Breast epithelium (tissue), 4 donors: ENCODE results near the gene IER5L. TPM values are rescaled to one million over a fixed set of nuclear protein-coding genes. Genes with fewer than 3 reads are reported as not detected.
A peak's percentile ranks its signal among the peaks of the same experiment; 100 is the strongest.

Experiments used
- DNase-seq, 2 donors: peaks; one replicate each; pipeline ENCODE4 v3.0.0-alpha.2; 2019; ENCODE audit warnings: low spot score in 2 of 2
- H3K27ac ChIP-seq, 2 donors: fragments of 200-600 bp; sonication (generic) in 1 of 2; one replicate each; pipeline ENCODE4 v1.5.1; 2016 to 2019; ENCODE audit warnings: mild to moderate bottlenecking in 1 of 2
- H3K27me3 ChIP-seq, 2 donors: fragments of 200-600 bp; sonication (generic) in 1 of 2; one replicate each; pipeline versions ENCODE4 v1.5.1 to v1.6.0; 2017 to 2019; ENCODE audit warnings: control low read depth in 1 of 2, mild to moderate bottlenecking in 1 of 2
- H3K36me3 ChIP-seq: fragments of 200-600 bp; one replicate; pipeline ENCODE4 v1.5.1; 2019
- H3K4me1 ChIP-seq, 2 donors: fragments of 200-600 bp; sonication (generic); one replicate each; pipeline ENCODE4 v1.5.1; 2016 to 2019; ENCODE audit warnings: control low read depth in 1 of 2
- H3K4me3 ChIP-seq, 3 donors: fragments of 200-600 bp; sonication (generic); 1 replicate in 2 of 3; 2 replicates in 1 of 3; pipeline ENCODE4 v1.5.1; 2016 to 2019; ENCODE audit warnings: mild to moderate bottlenecking in 3 of 3, moderate library complexity in 2 of 3
- H3K9me3 ChIP-seq, 2 donors: fragments of 200-600 bp; sonication (generic) in 1 of 2; one replicate each; pipeline ENCODE4 v1.5.1; 2016 to 2019; ENCODE audit warnings: control low read depth in 1 of 2
- POLR2A ChIP-seq: fragments of 450-650 bp; IDR thresholded peaks from one replicate; pipeline ENCODE4 v1.6.1; 2016; ENCODE audit warnings: antibody characterized with exemption, mild to moderate bottlenecking, moderate library complexity
- POLR2AphosphoS5 ChIP-seq, 3 donors: sonication (generic); formaldehyde crosslinking; IDR thresholded peaks; one replicate each; pipeline ENCODE4 v1.6.1; 2017; ENCODE audit warnings: antibody characterized with exemption in 3 of 3
- intact Hi-C: fragments of 100-400 bp; cut with DNase I; formaldehyde crosslinking; loops from one replicate; pipeline ENCODE4 v1.15.1; 2023; ENCODE audit warnings: low total_unique reads
- total RNA-seq, 3 donors: library from RNA; depleted of rRNA; stranded (reverse); fragments of >200 nt; gene quantifications; one replicate each; pipeline ENCODE4 v1.1.0, GENCODE V29; 2016
- TF ChIP-seq, protein P1 (sequence below), 3 donors: fragments of 450-650 bp; IDR thresholded peaks; one replicate each; pipeline ENCODE4 v1.5.1; 2016 to 2017; ENCODE audit warnings: antibody characterized with exemption in 3 of 3, mild to moderate bottlenecking in 3 of 3, moderate library complexity in 3 of 3

The IER5L gene
- total RNA-seq, 3 donors from 2014 or later: 4.3 to 18.4 (median 18.1) TPM

DNA sequence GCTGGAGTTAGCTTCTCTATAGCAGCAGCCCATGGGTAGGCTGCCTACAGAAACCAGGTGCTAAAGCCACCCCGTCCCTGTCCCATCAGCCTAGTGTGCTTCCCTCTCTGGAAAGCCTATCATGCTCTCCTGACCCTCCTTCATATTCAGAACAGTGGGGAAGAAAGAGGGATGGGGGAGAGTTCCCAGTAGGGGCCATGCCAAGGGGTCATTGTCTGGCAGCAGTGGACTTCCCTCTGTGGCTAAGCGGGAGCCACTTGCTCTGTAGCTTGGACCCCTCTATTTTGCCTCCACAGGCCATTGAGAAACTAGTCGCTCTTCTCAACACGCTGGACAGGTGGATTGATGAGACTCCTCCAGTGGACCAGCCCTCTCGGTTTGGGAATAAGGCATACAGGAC, 49.4 kb downstream of the IER5L start:
- H3K4me3 ChIP-seq: no peak overlapping the region
- no peaks in the 10 kb centered on the region for H3K9me3 ChIP-seq
- DNase-seq: no peak
- intact Hi-C loops: no loop called here
- H3K27ac ChIP-seq: no peak overlapping the region
- no peaks in the 10 kb centered on the region for H3K27me3 ChIP-seq
- H3K4me1 ChIP-seq: no peaks in the 10 kb centered on the region
- TF ChIP-seq POLR2A: no peak
- TF ChIP-seq, protein P1, sequence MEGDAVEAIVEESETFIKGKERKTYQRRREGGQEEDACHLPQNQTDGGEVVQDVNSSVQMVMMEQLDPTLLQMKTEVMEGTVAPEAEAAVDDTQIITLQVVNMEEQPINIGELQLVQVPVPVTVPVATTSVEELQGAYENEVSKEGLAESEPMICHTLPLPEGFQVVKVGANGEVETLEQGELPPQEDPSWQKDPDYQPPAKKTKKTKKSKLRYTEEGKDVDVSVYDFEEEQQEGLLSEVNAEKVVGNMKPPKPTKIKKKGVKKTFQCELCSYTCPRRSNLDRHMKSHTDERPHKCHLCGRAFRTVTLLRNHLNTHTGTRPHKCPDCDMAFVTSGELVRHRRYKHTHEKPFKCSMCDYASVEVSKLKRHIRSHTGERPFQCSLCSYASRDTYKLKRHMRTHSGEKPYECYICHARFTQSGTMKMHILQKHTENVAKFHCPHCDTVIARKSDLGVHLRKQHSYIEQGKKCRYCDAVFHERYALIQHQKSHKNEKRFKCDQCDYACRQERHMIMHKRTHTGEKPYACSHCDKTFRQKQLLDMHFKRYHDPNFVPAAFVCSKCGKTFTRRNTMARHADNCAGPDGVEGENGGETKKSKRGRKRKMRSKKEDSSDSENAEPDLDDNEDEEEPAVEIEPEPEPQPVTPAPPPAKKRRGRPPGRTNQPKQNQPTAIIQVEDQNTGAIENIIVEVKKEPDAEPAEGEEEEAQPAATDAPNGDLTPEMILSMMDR (IDR thresholded peaks at IDR 0.05): no peak
- no peak for TF ChIP-seq POLR2AphosphoS5 (IDR thresholded peaks at IDR 0.05)
- H3K36me3 ChIP-seq: no peaks in the 10 kb centered on the region

DNA sequence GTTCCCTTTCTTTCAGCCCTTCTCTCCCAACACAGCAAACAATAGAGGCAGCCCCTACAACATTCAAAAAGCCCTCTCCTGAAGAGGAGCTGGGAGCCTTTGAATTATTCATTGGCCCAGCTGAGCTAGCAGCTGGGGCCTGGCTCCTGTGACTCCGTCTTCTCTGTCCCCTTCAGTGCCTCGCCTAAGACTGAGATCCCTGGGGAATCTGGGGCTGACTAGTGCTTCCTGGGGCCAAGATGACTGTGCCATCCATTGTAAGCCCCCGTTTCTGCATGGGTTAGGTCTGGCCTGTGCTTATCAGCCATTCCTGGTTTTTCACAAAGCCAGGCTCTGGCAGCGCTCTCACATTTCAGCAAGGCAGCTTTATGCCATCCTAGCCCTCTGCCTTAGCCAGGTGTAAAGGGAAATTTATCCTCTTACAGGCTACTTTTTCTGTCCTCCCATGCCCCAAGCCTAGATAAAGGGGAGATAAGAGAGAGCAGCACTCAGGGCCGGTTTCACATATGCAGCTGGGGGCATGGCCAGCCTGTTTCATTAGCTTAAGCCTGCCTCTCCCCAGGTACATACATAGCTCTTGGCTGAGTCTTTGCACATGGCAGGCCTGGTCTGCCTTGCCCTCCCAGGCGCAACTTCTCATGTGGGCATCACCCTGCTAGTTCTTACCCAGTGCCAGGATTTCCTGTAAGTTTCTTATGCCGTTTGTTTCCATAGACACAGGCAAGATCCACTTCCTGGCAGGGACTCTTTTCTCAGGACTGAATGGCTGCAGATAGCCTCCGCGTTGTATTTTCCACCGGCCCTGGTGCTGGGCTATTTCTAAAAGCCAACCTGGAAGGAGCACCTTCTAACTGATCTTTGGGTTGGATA, 51.1 kb downstream of the IER5L start:
- DNase-seq: no peak
- H3K4me1 ChIP-seq: no peaks in the 10 kb centered on the region
- H3K9me3 ChIP-seq: no peaks in the 10 kb centered on the region
- H3K27ac ChIP-seq: peak overlapping the region in 1 of 2 donors; percentile 4
- H3K27me3 ChIP-seq: no peaks in the 10 kb centered on the region
- intact Hi-C loops: no loop called here
- TF ChIP-seq POLR2AphosphoS5 (IDR thresholded peaks at IDR 0.05) (no peak), POLR2A (no peak)
- TF ChIP-seq, protein P1 (IDR thresholded peaks at IDR 0.05): no peak
- no peaks in the 10 kb centered on the region for H3K36me3 ChIP-seq
- H3K4me3 ChIP-seq: no peak overlapping the region

Other genes with a start within 250 kb of the IER5L start
- 10 to 100 TPM; 11.1 to 16.2 (median 14.3) TPM for gene DOLK, start 230.7 kb downstream of the IER5L start, total RNA-seq
- 10 to 100 TPM; 32.3 to 49.5 (median 36.0) TPM for gene NUP188, start 230.6 kb downstream of the IER5L start, total RNA-seq
- 100 to 1,000 TPM in 2 of 3 donors, 10 to 100 TPM in 1; 59.2 to 227 (median 150) TPM for gene SH3GLB2, start 149.9 kb downstream of the IER5L start, total RNA-seq
- 10 to 100 TPM; 25.3 to 28.8 (median 27.9) TPM for gene MIGA2, start 141.6 kb downstream of the IER5L start, total RNA-seq
- 1 to 10 TPM; 5.6 to 9.2 (median 8.6) TPM for gene DOLPP1, start 97.2 kb downstream of the IER5L start, total RNA-seq
- gene CRAT, start 67.5 kb downstream of the IER5L start, total RNA-seq: 10 to 100 TPM; 18.7 to 74.7 (median 35.7) TPM
- 10 to 100 TPM; 34.2 to 83.4 (median 71.1) TPM for gene PTPA, start 66.8 kb downstream of the IER5L start, total RNA-seq